GM12892 (cell line): ENCODE measurements around the gene LAMB1.
"Not testable (repeated sequence)": the region's sequence is repeated elsewhere in the genome, so short reads cannot be mapped to it uniquely, and the experiment has no call there.

ENCODE experiments used
- POLR2A ChIP-seq: IDR thresholded peaks from 2 replicates; pipeline ENCODE4 v1.6.1; 2011; ENCODE audit warnings: low read depth, low read length, control low read depth
- POLR2AphosphoS5 ChIP-seq: IDR thresholded peaks from 2 replicates; pipeline ENCODE4 v1.6.1; 2011; ENCODE audit warnings: low read depth, low read length, control low read depth

- TF ChIP-seq POLR2A, POLR2AphosphoS5: not testable (repeated sequence)
Measured at GRCh38 chr7:107892367-107892741, 110.6 kb downstream of the LAMB1 start.
